ENCODE measurements around the gene AMD1.

GRCh38 chr6:110828396-110828795, 46.2 kb upstream of the AMD1 start:
- TF ChIP-seq POLR2AphosphoS5 (IDR thresholded peaks at IDR 0.05; ENCODE audit: low read depth, low read length) (no peak), REST (IDR thresholded peaks at IDR 0.05; ENCODE audit: insufficient read depth in 1 of 2, low read depth in 2 of 2, low read length in 2 of 2) (no peak), FOXP2 (optimal IDR thresholded peaks at IDR 0.05; ENCODE audit: borderline replicate concordance, extremely low read depth, extremely low read length, insufficient read depth) (no peak)
